ENCODE results near the gene TAS1R3.

DNA sequence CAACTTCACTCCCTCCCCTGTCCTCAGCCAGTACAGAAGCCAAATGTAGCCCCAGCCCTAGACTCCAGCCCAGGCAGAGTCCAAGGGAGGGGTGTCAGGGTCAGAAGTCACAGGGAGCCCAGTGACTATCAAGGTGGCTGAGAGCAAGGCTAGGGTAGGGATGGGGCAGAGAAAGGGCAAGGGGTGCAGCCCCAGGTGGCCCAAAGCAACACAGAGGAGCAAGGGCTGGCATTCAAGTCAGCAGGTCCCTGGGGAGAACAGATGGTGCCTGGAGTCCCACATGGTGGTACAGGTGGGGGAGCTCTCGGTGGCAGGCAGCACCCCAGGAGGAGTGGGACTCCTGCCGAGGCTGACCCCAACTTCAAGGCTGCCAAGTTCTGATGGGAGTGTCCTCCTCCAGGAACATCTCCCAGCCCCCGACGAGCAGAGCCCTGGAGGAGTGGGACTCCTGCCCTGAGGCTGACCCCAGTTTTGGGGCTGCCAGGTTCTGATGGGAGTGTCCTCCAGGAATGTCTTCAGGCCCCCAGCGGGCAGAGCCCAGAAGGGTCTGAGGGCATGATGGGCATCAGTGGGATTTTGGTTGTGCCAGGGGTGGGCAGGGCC lies 21.8 kb downstream of the TAS1R3 start:
- TF ChIP-seq, protein P1, sequence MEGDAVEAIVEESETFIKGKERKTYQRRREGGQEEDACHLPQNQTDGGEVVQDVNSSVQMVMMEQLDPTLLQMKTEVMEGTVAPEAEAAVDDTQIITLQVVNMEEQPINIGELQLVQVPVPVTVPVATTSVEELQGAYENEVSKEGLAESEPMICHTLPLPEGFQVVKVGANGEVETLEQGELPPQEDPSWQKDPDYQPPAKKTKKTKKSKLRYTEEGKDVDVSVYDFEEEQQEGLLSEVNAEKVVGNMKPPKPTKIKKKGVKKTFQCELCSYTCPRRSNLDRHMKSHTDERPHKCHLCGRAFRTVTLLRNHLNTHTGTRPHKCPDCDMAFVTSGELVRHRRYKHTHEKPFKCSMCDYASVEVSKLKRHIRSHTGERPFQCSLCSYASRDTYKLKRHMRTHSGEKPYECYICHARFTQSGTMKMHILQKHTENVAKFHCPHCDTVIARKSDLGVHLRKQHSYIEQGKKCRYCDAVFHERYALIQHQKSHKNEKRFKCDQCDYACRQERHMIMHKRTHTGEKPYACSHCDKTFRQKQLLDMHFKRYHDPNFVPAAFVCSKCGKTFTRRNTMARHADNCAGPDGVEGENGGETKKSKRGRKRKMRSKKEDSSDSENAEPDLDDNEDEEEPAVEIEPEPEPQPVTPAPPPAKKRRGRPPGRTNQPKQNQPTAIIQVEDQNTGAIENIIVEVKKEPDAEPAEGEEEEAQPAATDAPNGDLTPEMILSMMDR (conservative IDR thresholded peaks at IDR 0.05; ENCODE audit: low read length): no peak
- no peak for TF ChIP-seq EZH2phosphoT487 (IDR thresholded peaks at IDR 0.05; ENCODE audit: borderline replicate concordance, low read depth, low read length)

All from OCI-LY7 (cell line).